Measurements from ENCODE around the gene SWAP70. TPM values are rescaled to one million over a fixed set of nuclear protein-coding genes. Genes with fewer than 3 reads are reported as not detected.

Gene SWAP70
- total RNA-seq, 1 experiment from 2014 or later, result 13.0 TPM

DNA sequence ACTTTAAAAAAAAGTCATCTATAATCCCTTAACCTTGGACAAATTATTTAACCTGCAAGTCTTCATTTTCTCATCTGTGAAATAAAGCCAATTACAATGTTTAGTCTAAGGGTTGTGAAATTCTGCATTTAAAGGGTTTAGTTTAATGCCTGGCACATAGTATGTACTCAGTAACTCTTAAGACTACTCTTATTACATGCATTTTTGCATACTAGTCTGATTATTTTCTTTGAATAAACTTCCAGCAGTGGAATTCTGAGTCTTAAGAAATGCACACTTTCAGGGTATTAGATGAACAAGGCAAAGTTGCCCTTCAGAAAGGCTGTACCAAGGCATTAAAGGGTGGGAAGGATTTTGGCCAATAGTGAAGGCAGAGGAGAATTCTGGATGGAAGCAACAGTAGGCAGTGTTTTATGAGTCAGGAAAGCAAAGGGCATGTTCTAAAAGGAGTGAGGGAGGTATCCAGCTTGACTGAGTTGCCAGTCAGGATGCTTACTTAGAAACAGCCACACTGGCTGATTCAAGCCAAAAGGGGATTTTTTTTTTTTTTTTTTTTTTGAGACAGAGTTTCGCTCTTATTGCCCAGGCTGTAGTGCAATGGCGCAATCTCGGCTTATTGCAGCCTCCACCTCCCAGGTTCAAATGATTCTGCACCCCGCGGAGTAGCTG lies 50.5 kb downstream of the SWAP70 start:
- no TSS peak for BruUV-seq (replicated peaks)
- no peak for DNase-seq (ENCODE audit: unreplicated experiment)
- TF ChIP-seq, protein P1, sequence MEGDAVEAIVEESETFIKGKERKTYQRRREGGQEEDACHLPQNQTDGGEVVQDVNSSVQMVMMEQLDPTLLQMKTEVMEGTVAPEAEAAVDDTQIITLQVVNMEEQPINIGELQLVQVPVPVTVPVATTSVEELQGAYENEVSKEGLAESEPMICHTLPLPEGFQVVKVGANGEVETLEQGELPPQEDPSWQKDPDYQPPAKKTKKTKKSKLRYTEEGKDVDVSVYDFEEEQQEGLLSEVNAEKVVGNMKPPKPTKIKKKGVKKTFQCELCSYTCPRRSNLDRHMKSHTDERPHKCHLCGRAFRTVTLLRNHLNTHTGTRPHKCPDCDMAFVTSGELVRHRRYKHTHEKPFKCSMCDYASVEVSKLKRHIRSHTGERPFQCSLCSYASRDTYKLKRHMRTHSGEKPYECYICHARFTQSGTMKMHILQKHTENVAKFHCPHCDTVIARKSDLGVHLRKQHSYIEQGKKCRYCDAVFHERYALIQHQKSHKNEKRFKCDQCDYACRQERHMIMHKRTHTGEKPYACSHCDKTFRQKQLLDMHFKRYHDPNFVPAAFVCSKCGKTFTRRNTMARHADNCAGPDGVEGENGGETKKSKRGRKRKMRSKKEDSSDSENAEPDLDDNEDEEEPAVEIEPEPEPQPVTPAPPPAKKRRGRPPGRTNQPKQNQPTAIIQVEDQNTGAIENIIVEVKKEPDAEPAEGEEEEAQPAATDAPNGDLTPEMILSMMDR (IDR thresholded peaks at IDR 0.05; ENCODE audit: unreplicated experiment), result no peak
- H3K27me3 Mint-ChIP-seq (ENCODE audit: insufficient read depth, unreplicated experiment), result no peaks in the 10 kb centered on the region
- CTCF ChIA-PET, result interaction anchor here (0.6 to 2.0 kb wide), 2 partner anchors 34 to 434 kb away, joined by 3 to 9 read pairs; no protein-coding TSS in a partner anchor
- POLR2A ChIA-PET, result no interaction called here
- H3K4me1 Mint-ChIP-seq (ENCODE audit: insufficient read depth, unreplicated experiment), result peaks cover 10% of the 10 kb centered on the region
- no peaks in the 10 kb centered on the region for H3K9me3 Mint-ChIP-seq (ENCODE audit: unreplicated experiment)
- no peak overlapping the region for H3K4me3 Mint-ChIP-seq (ENCODE audit: unreplicated experiment)
- intact Hi-C loops (cut with micrococcal nuclease), result no loop called here
- H3K27ac Mint-ChIP-seq (ENCODE audit: low read depth, unreplicated experiment), result no peak overlapping the region
- H3K36me3 Mint-ChIP-seq (ENCODE audit: insufficient read depth, unreplicated experiment), result no peaks in the 10 kb centered on the region

GRCh38 chr11:9716275-9717039 lies 52.6 kb downstream of the SWAP70 start:
- peak overlapping the region; percentile 26 for H3K27ac Mint-ChIP-seq (ENCODE audit: low read depth, unreplicated experiment)
- TF ChIP-seq, protein P1 (IDR thresholded peaks at IDR 0.05; ENCODE audit: unreplicated experiment), result no peak
- intact Hi-C loops (cut with micrococcal nuclease), result no loop called here
- CTCF ChIA-PET, result interaction anchor here (0.6 to 2.0 kb wide), 8 partner anchors 24 to 183 kb away, joined by 3 to 9 read pairs (median 3); no protein-coding TSS in a partner anchor
- H3K4me3 Mint-ChIP-seq (ENCODE audit: unreplicated experiment), result no peak overlapping the region
- no TSS peak for BruUV-seq (replicated peaks)
- peaks cover 16% of the 10 kb centered on the region for H3K4me1 Mint-ChIP-seq (ENCODE audit: insufficient read depth, unreplicated experiment)
- peaks cover 6% of the 10 kb centered on the region for H3K36me3 Mint-ChIP-seq (ENCODE audit: insufficient read depth, unreplicated experiment)
- POLR2A ChIA-PET, result interaction anchor here (0.6 to 2.1 kb wide), 6 partner anchors 10 to 103 kb away, joined by 3 to 11 read pairs (median 6); no protein-coding TSS in a partner anchor
- H3K27me3 Mint-ChIP-seq (ENCODE audit: insufficient read depth, unreplicated experiment), result no peaks in the 10 kb centered on the region
- H3K9me3 Mint-ChIP-seq (ENCODE audit: unreplicated experiment), result no peaks in the 10 kb centered on the region
- DNase-seq (ENCODE audit: unreplicated experiment), result peak; percentile 63

DNA sequence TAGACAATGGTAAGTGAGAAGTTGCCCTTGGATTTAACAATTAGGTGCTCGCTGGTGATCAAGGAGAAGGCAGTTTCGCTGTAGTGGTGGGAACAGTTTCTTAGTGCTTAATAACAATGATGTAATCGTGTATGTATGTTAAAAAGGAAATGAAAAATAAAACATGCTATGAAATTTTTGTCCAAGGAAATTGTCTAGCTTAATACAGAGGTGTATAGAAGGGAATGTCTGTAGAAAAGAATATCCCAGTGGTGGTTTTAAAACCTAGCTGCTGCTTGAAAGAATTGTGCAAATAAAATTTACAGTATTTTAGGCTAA lies 53.1 kb downstream of the SWAP70 start:
- BruUV-seq (replicated peaks), result no TSS peak
- no peak for DNase-seq (ENCODE audit: unreplicated experiment)
- intact Hi-C loops (cut with micrococcal nuclease), result no loop called here
- no peaks in the 10 kb centered on the region for H3K9me3 Mint-ChIP-seq (ENCODE audit: unreplicated experiment)
- peak overlapping the region; percentile 26 for H3K27ac Mint-ChIP-seq (ENCODE audit: low read depth, unreplicated experiment)
- H3K27me3 Mint-ChIP-seq (ENCODE audit: insufficient read depth, unreplicated experiment), result no peaks in the 10 kb centered on the region
- peaks cover 6% of the 10 kb centered on the region for H3K36me3 Mint-ChIP-seq (ENCODE audit: insufficient read depth, unreplicated experiment)
- no peak overlapping the region for H3K4me3 Mint-ChIP-seq (ENCODE audit: unreplicated experiment)
- CTCF ChIA-PET, result interaction anchor here (0.6 to 1.4 kb wide), 3 partner anchors 43 to 103 kb away, joined by 3 to 5 read pairs (median 3); no protein-coding TSS in a partner anchor
- POLR2A ChIA-PET, result interaction anchor here (0.6 to 2.1 kb wide), 6 partner anchors 9 to 141 kb away, joined by 3 to 11 read pairs (median 6); no protein-coding TSS in a partner anchor
- H3K4me1 Mint-ChIP-seq (ENCODE audit: insufficient read depth, unreplicated experiment), result peaks cover 16% of the 10 kb centered on the region
- TF ChIP-seq, protein P1 (IDR thresholded peaks at IDR 0.05; ENCODE audit: unreplicated experiment), result no peak

DNA sequence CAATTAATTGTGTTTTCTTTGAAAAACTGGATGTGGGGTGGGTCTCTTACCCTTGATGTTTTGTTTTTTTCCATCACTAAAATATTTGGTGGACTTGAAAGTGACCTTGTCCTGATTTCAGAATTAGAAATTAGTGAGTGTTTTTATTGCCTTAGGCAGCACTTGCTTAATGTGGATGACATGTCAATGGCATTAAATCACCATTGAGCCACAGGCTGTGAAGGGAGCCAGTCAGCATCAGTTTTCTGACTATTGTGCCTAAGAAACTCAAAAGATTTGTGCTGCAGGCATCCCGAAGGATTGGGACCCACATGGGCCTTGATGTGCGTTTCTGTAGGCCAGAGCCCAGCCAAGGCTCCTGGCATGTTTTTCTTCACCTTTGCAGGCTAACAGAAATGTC lies 53.8 kb downstream of the SWAP70 start:
- H3K27me3 Mint-ChIP-seq (ENCODE audit: insufficient read depth, unreplicated experiment), result no peaks in the 10 kb centered on the region
- no TSS peak for BruUV-seq (replicated peaks)
- DNase-seq (ENCODE audit: unreplicated experiment), result peak; percentile 50
- H3K4me3 Mint-ChIP-seq (ENCODE audit: unreplicated experiment), result no peak overlapping the region
- ChIA-PET CTCF (interaction anchor here (0.5 to 1.4 kb wide), 2 partner anchors 24 to 104 kb away, joined by 3 to 5 read pairs; no protein-coding TSS in a partner anchor), POLR2A (interaction anchor here (0.6 to 2.1 kb wide), 5 partner anchors 9 to 142 kb away, joined by 3 to 11 read pairs (median 5); no protein-coding TSS in a partner anchor)
- H3K4me1 Mint-ChIP-seq (ENCODE audit: insufficient read depth, unreplicated experiment), result peaks cover 16% of the 10 kb centered on the region
- intact Hi-C loops (cut with micrococcal nuclease), result no loop called here
- TF ChIP-seq, protein P1 (IDR thresholded peaks at IDR 0.05; ENCODE audit: unreplicated experiment), result no peak
- peaks cover 6% of the 10 kb centered on the region for H3K36me3 Mint-ChIP-seq (ENCODE audit: insufficient read depth, unreplicated experiment)
- no peak overlapping the region for H3K27ac Mint-ChIP-seq (ENCODE audit: low read depth, unreplicated experiment)
- H3K9me3 Mint-ChIP-seq (ENCODE audit: unreplicated experiment), result no peaks in the 10 kb centered on the region
